ENCODE data around the gene SPOPL.

- TF ChIP-seq, protein P1, sequence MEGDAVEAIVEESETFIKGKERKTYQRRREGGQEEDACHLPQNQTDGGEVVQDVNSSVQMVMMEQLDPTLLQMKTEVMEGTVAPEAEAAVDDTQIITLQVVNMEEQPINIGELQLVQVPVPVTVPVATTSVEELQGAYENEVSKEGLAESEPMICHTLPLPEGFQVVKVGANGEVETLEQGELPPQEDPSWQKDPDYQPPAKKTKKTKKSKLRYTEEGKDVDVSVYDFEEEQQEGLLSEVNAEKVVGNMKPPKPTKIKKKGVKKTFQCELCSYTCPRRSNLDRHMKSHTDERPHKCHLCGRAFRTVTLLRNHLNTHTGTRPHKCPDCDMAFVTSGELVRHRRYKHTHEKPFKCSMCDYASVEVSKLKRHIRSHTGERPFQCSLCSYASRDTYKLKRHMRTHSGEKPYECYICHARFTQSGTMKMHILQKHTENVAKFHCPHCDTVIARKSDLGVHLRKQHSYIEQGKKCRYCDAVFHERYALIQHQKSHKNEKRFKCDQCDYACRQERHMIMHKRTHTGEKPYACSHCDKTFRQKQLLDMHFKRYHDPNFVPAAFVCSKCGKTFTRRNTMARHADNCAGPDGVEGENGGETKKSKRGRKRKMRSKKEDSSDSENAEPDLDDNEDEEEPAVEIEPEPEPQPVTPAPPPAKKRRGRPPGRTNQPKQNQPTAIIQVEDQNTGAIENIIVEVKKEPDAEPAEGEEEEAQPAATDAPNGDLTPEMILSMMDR (IDR thresholded peaks at IDR 0.05) = no peak
- no peak for TF ChIP-seq REST (IDR thresholded peaks at IDR 0.05)
- TF ChIP-seq MAFK (IDR thresholded peaks at IDR 0.05; ENCODE audit: partially characterized antibody) = no peak
- TF ChIP-seq POLR2A (IDR thresholded peaks at IDR 0.05; ENCODE audit: low read length) = no peak
- TF ChIP-seq MAX (IDR thresholded peaks at IDR 0.05) = no peak
- no peak for TF ChIP-seq HDAC2 (IDR thresholded peaks at IDR 0.05)
- no peak for TF ChIP-seq RFX5 (IDR thresholded peaks at IDR 0.05)
- TF ChIP-seq JUNB (IDR thresholded peaks at IDR 0.05) = no peak
Observed at GRCh38 chr2:138615257-138615656, 113.7 kb downstream of the SPOPL start.
